SK-N-SH treated with all-trans-retinoic acid at 6 μM for 48 hours (cell line): ENCODE measurements around the gene ZXDC.

Source experiments
- CREB5 ChIP-seq: fragments of 250-450 bp; sonication (Bioruptor Pico); IDR thresholded peaks from 2 replicates; pipeline ENCODE4 v1.5.1; 2020; ENCODE audit warnings: low read depth, mild to moderate bottlenecking, moderate library complexity
- CSDC2 ChIP-seq: fragments of 250-450 bp; sonication (Bioruptor Pico); IDR thresholded peaks from 2 replicates; pipeline ENCODE4 v1.5.0; 2020; ENCODE audit warnings: mild to moderate bottlenecking, moderate library complexity
- ESRRG ChIP-seq: fragments of 250-450 bp; sonication (Bioruptor Pico); IDR thresholded peaks from 2 replicates; pipeline ENCODE4 v1.6.1; 2021; ENCODE audit warnings: mild to moderate bottlenecking
- GLIS3 ChIP-seq: fragments of 250-450 bp; sonication (Bioruptor Pico); IDR thresholded peaks from 2 replicates; pipeline ENCODE4 v1.5.0; 2020; ENCODE audit warnings: mild to moderate bottlenecking, moderate library complexity
- PATZ1 ChIP-seq: fragments of 250-450 bp; sonication (Bioruptor Pico); IDR thresholded peaks from 2 replicates; pipeline ENCODE4 v1.8.0; 2020; ENCODE audit warnings: mild to moderate bottlenecking, moderate library complexity, borderline replicate concordance
- PPARA ChIP-seq: fragments of 250-450 bp; sonication (Bioruptor Pico); IDR thresholded peaks from 2 replicates; pipeline ENCODE4 v1.5.0; 2020; ENCODE audit warnings: mild to moderate bottlenecking, borderline replicate concordance
- RARB ChIP-seq: fragments of 250-450 bp; sonication (Bioruptor Pico); IDR thresholded peaks from 2 replicates; pipeline ENCODE4 v1.8.0; 2021; ENCODE audit warnings: mild to moderate bottlenecking, moderate library complexity
- TCF4 ChIP-seq: fragments of 250-450 bp; sonication (Bioruptor Pico); IDR thresholded peaks from 2 replicates; pipeline ENCODE4 v1.8.0; 2021; ENCODE audit warnings: mild to moderate bottlenecking, moderate library complexity, borderline replicate concordance
- TSHZ2 ChIP-seq: fragments of 250-450 bp; sonication (Bioruptor Pico); IDR thresholded peaks from 2 replicates; pipeline ENCODE4 v1.5.0; 2020; ENCODE audit warnings: mild to moderate bottlenecking, moderate library complexity
- ZNF8 ChIP-seq: fragments of 450-650 bp; formaldehyde crosslinking; IDR thresholded peaks from 2 replicates; pipeline ENCODE4 v1.5.0; 2020; ENCODE audit warnings: mild to moderate bottlenecking, moderate library complexity

GRCh38 chr3:126482503-126483255, 7.0 kb upstream of the ZXDC start:
- TF ChIP-seq CREB5, result no peak
- TF ChIP-seq PPARA (CRISPR knock-in tag), result no peak
- TF ChIP-seq PATZ1 (CRISPR knock-in tag), result no peak
- TF ChIP-seq ESRRG (CRISPR knock-in tag), result no peak
- no peak for TF ChIP-seq CSDC2 (CRISPR knock-in tag)
- no peak for TF ChIP-seq TSHZ2 (CRISPR knock-in tag)
- TF ChIP-seq TCF4, result no peak
- TF ChIP-seq RARB, result no peak
- no peak for TF ChIP-seq ZNF8 (CRISPR knock-in tag)
- no peak for TF ChIP-seq GLIS3
